Mesodermal cell (in vitro differentiated cells): ENCODE results near the gene ARHGAP30.

ENCODE experiments used
- H3K27ac ChIP-seq: 2 replicates; pipeline ENCODE4 v1.7.0; 2013; ENCODE audit warnings: mild to moderate bottlenecking, low read depth, low read length, moderate library complexity; ENCODE audit not compliant: severe bottlenecking
- H3K36me3 ChIP-seq: 2 replicates; pipeline ENCODE4 v1.7.1; 2013; ENCODE audit warnings: mild to moderate bottlenecking, low read length, moderate library complexity; ENCODE audit not compliant: control insufficient read depth, insufficient read depth
- H3K4me1 ChIP-seq: one replicate; pipeline ENCODE4 v1.7.1; 2013; ENCODE audit warnings: mild to moderate bottlenecking, low read length; ENCODE audit not compliant: insufficient read depth, control insufficient read depth, poor library complexity, severe bottlenecking
- H3K4me3 ChIP-seq: 2 replicates; pipeline ENCODE4 v1.7.0; 2013; ENCODE audit warnings: low read length, control low read depth, mild to moderate bottlenecking; ENCODE audit not compliant: insufficient read depth, poor library complexity, severe bottlenecking; ENCODE audit errors: extremely low read depth
- H3K9me3 ChIP-seq: 2 replicates; pipeline ENCODE4 v1.7.1; 2013; ENCODE audit warnings: mild to moderate bottlenecking, low read length, moderate library complexity; ENCODE audit not compliant: control insufficient read depth
- WGBS, 2 experiments: methylation state at CpG; one replicate each; pipeline ENCODE4 v1.1.5; 2013; ENCODE audit warnings: missing lambda C conversion rate in 2 of 2; ENCODE audit not compliant: insufficient coverage in 2 of 2; 5-methylcytosine and 5-hydroxymethylcytosine counted together

The ARHGAP30 gene

GRCh38 chr1:161100556-161100955 is 30.9 kb upstream of the ARHGAP30 start:
- H3K4me1 ChIP-seq, result peaks cover 4% of the 10 kb centered on the region
- 80 to 88% methylated on average over 1 to 2 of the region's 2 CpGs for WGBS, 2 experiments

GRCh38 chr1:161099090-161099802 is 29.6 kb upstream of the ARHGAP30 start:
- Histone ChIP-seq H3K4me1 (peaks cover 4% of the 10 kb centered on the region), H3K9me3 (no peaks in the 10 kb centered on the region), H3K27ac (no peak overlapping the region), H3K4me3 (peak overlapping the region; percentile 51), H3K36me3 (peaks cover 38% of the 10 kb centered on the region)
- WGBS, 2 experiments, result 92 to 96% methylated on average over 7 to 8 of the region's 9 CpGs

More at GRCh38 chr1:161100556-161100955, 30.9 kb upstream of the ARHGAP30 start:
- Histone ChIP-seq H3K4me3 (no peak overlapping the region), H3K36me3 (peaks cover 42% of the 10 kb centered on the region), H3K9me3 (no peaks in the 10 kb centered on the region), H3K27ac (no peak overlapping the region)

- 9 to 11% methylated on average over 48 to 67 of the region's 71 CpGs for WGBS, 2 experiments
- H3K27ac ChIP-seq, result peak within 1 kb of the TSS; percentile 43
- H3K4me3 ChIP-seq, result peak within 1 kb of the TSS; percentile 51
- peaks cover 4% of the 10 kb centered on the region for H3K4me1 ChIP-seq
- H3K9me3 ChIP-seq, result no peaks in the 10 kb centered on the region
- peaks cover 38% of the 10 kb centered on the region for H3K36me3 ChIP-seq
These were observed 28.7 kb upstream of the ARHGAP30 start, which contains the start of gene KLHDC9 for GRCh38 chr1:161098210-161099068. TSS of gene KLHDC9 (plus strand) at chr1:161098361. CDS start at chr1:161098536, 175 bp downstream.

GRCh38 chr1:161096530-161096929 is 26.8 kb upstream of the ARHGAP30 start:
- H3K4me1 ChIP-seq, result peaks cover 11% of the 10 kb centered on the region
- no peak overlapping the region for H3K4me3 ChIP-seq
- H3K9me3 ChIP-seq, result no peaks in the 10 kb centered on the region
- WGBS, 2 experiments, result 90 to 100% methylated on average over 1 of the region's 1 CpG
- H3K27ac ChIP-seq, result no peak overlapping the region
- H3K36me3 ChIP-seq, result peaks cover 24% of the 10 kb centered on the region

- Histone ChIP-seq H3K27ac (no peak overlapping the region), H3K4me1 (peaks cover 11% of the 10 kb centered on the region), H3K36me3 (peaks cover 19% of the 10 kb centered on the region), H3K4me3 (no peak overlapping the region), H3K9me3 (no peaks in the 10 kb centered on the region)
- WGBS, 2 experiments, result 58 to 75% methylated on average over 2 of the region's 2 CpGs
These were observed 26.3 kb upstream of the ARHGAP30 start for GRCh38 chr1:161096015-161096414.

GRCh38 chr1:161095230-161095629 is 25.5 kb upstream of the ARHGAP30 start:
- peaks cover 12% of the 10 kb centered on the region for H3K36me3 ChIP-seq
- 83 to 96% methylated on average over 2 to 6 of the region's 6 CpGs for WGBS, 2 experiments
- H3K4me1 ChIP-seq, result peaks cover 11% of the 10 kb centered on the region
- no peak overlapping the region for H3K27ac ChIP-seq
- no peak overlapping the region for H3K4me3 ChIP-seq
- no peaks in the 10 kb centered on the region for H3K9me3 ChIP-seq

- peaks cover 11% of the 10 kb centered on the region for H3K4me1 ChIP-seq
- no peak overlapping the region for H3K4me3 ChIP-seq
- H3K9me3 ChIP-seq, result no peaks in the 10 kb centered on the region
- peaks cover 4% of the 10 kb centered on the region for H3K36me3 ChIP-seq
- no peak overlapping the region for H3K27ac ChIP-seq
- 90 to 96% methylated on average over 3 to 4 of the region's 14 CpGs for WGBS, 2 experiments
These were observed 24.8 kb upstream of the ARHGAP30 start for GRCh38 chr1:161094481-161094880.

GRCh38 chr1:161092621-161093028 is 22.9 kb upstream of the ARHGAP30 start:
- Histone ChIP-seq H3K4me1 (peaks cover 7% of the 10 kb centered on the region), H3K9me3 (no peaks in the 10 kb centered on the region), H3K4me3 (no peak overlapping the region), H3K27ac (no peak overlapping the region), H3K36me3 (no peaks in the 10 kb centered on the region)
- 87 to 88% methylated on average over 3 of the region's 3 CpGs for WGBS, 2 experiments

GRCh38 chr1:161091796-161092507 is 22.3 kb upstream of the ARHGAP30 start:
- Histone ChIP-seq H3K9me3 (no peaks in the 10 kb centered on the region), H3K4me1 (peaks cover 7% of the 10 kb centered on the region), H3K27ac (no peak overlapping the region), H3K4me3 (no peak overlapping the region), H3K36me3 (no peaks in the 10 kb centered on the region)
- 77 to 100% methylated on average over 2 to 3 of the region's 7 CpGs for WGBS, 2 experiments

- Histone ChIP-seq H3K27ac (no peak overlapping the region), H3K4me1 (peaks cover 12% of the 10 kb centered on the region), H3K4me3 (no peak overlapping the region), H3K9me3 (no peaks in the 10 kb centered on the region), H3K36me3 (no peaks in the 10 kb centered on the region)
- 97 to 100% methylated on average over 3 to 4 of the region's 5 CpGs for WGBS, 2 experiments
These were observed 21.4 kb upstream of the ARHGAP30 start for GRCh38 chr1:161091093-161091492.
